Neuronal stem cell (in vitro differentiated cells): ENCODE results near the gene ASXL3.

Experiments
- DNase-seq: peaks from one replicate; pipeline ENCODE4 v3.0.0-alpha.2; 2013; ENCODE audit warnings: low spot score
- H2AFZ ChIP-seq: one replicate; pipeline ENCODE4 v1.6.1; 2013; ENCODE audit warnings: mild to moderate bottlenecking, low read length, inconsistent platforms
- H2AK5ac ChIP-seq: 2 replicates; pipeline ENCODE4 v1.6.1; 2013; ENCODE audit warnings: low read depth, mild to moderate bottlenecking, inconsistent platforms, low read length, moderate library complexity, mixed read lengths
- H2BK120ac ChIP-seq: 2 replicates; pipeline ENCODE4 v1.6.1; 2013; ENCODE audit warnings: low read depth, mild to moderate bottlenecking, inconsistent platforms, low read length, moderate library complexity, mixed read lengths
- H2BK12ac ChIP-seq: one replicate; pipeline ENCODE4 v1.6.1; 2013; ENCODE audit warnings: low read length, inconsistent platforms
- H2BK15ac ChIP-seq: 2 replicates; pipeline ENCODE4 v1.6.1; 2013; ENCODE audit warnings: mild to moderate bottlenecking, low read length, inconsistent platforms, mixed read lengths
- H2BK5ac ChIP-seq: one replicate; pipeline ENCODE4 v1.6.1; 2013; ENCODE audit warnings: inconsistent platforms, mild to moderate bottlenecking, low read length, moderate library complexity
- H3K14ac ChIP-seq: one replicate; pipeline ENCODE4 v1.6.1; 2013; ENCODE audit warnings: low read length, inconsistent platforms
- H3K18ac ChIP-seq: 2 replicates; pipeline ENCODE4 v1.6.1; 2013; ENCODE audit warnings: low read length, inconsistent platforms
- H3K23ac ChIP-seq: 2 replicates; pipeline ENCODE4 v1.6.1; 2013; ENCODE audit warnings: low read depth, mild to moderate bottlenecking, mixed read lengths, low read length, inconsistent platforms; ENCODE audit not compliant: poor library complexity
- H3K27ac ChIP-seq: replicated peaks from 3 replicates; pipeline ENCODE4 v1.5.1; 2013; ENCODE audit warnings: low read length, inconsistent platforms
- H3K27me3 ChIP-seq, 3 experiments: 2 replicates each; pipeline ENCODE4 v1.6.1; 2013; ENCODE audit warnings: low read length in 3 of 3, mild to moderate bottlenecking in 2 of 3, inconsistent platforms in 1 of 3, low read depth in 1 of 3, mixed read lengths in 1 of 3, moderate library complexity in 1 of 3; ENCODE audit not compliant: control insufficient read depth in 3 of 3, insufficient read depth in 3 of 3
- H3K36me3 ChIP-seq, 2 donors: replicated peaks in 1 of 2; 2 replicates each; pipeline ENCODE4 v1.6.1; 2013; ENCODE audit warnings: low read length in 2 of 2; ENCODE audit not compliant: control insufficient read depth in 2 of 2, insufficient read depth in 2 of 2
- H3K4ac ChIP-seq: 2 replicates; pipeline ENCODE4 v1.6.1; 2013; ENCODE audit warnings: inconsistent platforms, mild to moderate bottlenecking, low read length, moderate library complexity
- H3K4me1 ChIP-seq, 2 donors: 1 replicate in 1 of 2; 2 replicates in 1 of 2; pipeline ENCODE4 v1.6.1; 2013; ENCODE audit warnings: low read length in 2 of 2, low read depth in 1 of 2; ENCODE audit not compliant: control insufficient read depth in 2 of 2, insufficient read depth in 1 of 2
- H3K4me2 ChIP-seq: one replicate; pipeline ENCODE4 v1.6.1; 2013; ENCODE audit warnings: mild to moderate bottlenecking, low read length, inconsistent platforms; ENCODE audit not compliant: insufficient read depth, poor library complexity, severe bottlenecking
- H3K4me3 ChIP-seq, 2 donors: 2 replicates each; pipeline ENCODE4 v1.5.1; 2013; ENCODE audit warnings: low read length in 2 of 2, mild to moderate bottlenecking in 2 of 2, inconsistent platforms in 1 of 2, moderate library complexity in 1 of 2
- H3K79me1 ChIP-seq: one replicate; pipeline ENCODE4 v1.6.1; 2013; ENCODE audit warnings: low read depth, mild to moderate bottlenecking, inconsistent platforms, low read length, moderate library complexity
- H3K9ac ChIP-seq: one replicate; pipeline ENCODE4 v1.6.1; 2013; ENCODE audit warnings: mild to moderate bottlenecking, low read depth, low read length, inconsistent platforms; ENCODE audit not compliant: poor library complexity
- H3K9me3 ChIP-seq, 2 donors: replicated peaks in 1 of 2; 2 replicates each; pipeline versions ENCODE3 to v1.6.1; 2013; ENCODE audit warnings: low read length in 2 of 2, mild to moderate bottlenecking in 2 of 2, inconsistent platforms in 1 of 2, low read depth in 1 of 2, mixed read lengths in 1 of 2, moderate library complexity in 1 of 2; ENCODE audit not compliant: control insufficient read depth in 2 of 2, insufficient read depth in 1 of 2
- H4K8ac ChIP-seq: one replicate; pipeline ENCODE4 v1.6.1; 2013; ENCODE audit warnings: low read depth, mild to moderate bottlenecking, inconsistent platforms, low read length, moderate library complexity
- H4K91ac ChIP-seq: one replicate; pipeline ENCODE4 v1.6.1; 2013; ENCODE audit warnings: low read length, low read depth, mild to moderate bottlenecking, inconsistent platforms; ENCODE audit not compliant: poor library complexity
- WGBS, 2 donors: extraction: QIAGEN DNeasy Blood & Tissue Kit; methylation state at CpG; one replicate each; pipeline ENCODE4 v1.1.7; 2013; ENCODE audit warnings: missing lambda C conversion rate in 2 of 2, mixed read lengths in 1 of 2; ENCODE audit not compliant: insufficient read length in 2 of 2, insufficient replicate concordance in 1 of 2; ENCODE audit errors: extremely low coverage in 2 of 2; 5-methylcytosine and 5-hydroxymethylcytosine counted together

Gene ASXL3

GRCh38 chr18:33641141-33641540, 63.1 kb downstream of the ASXL3 start:
- no CpG with 5 or more reads among the region's 3 CpGs for WGBS, 2 donors
- no peak overlapping the region for H3K27ac ChIP-seq
- no peak overlapping the region for H3K23ac ChIP-seq
- no peak overlapping the region for H3K4me3 ChIP-seq
- no peaks in the 10 kb centered on the region for H3K79me1 ChIP-seq
- H3K9me3 ChIP-seq = no peaks in the 10 kb centered on the region
- H3K27me3 ChIP-seq = no peaks in the 10 kb centered on the region
- H4K91ac ChIP-seq = no peak overlapping the region
- H2AFZ ChIP-seq = no peak overlapping the region
- H3K36me3 ChIP-seq = peaks cover 0 to 1% of the 10 kb centered on the region in 2 donors
- no peak overlapping the region for H2BK120ac ChIP-seq
- no peak overlapping the region for H4K8ac ChIP-seq
- no peak overlapping the region for H3K4ac ChIP-seq
- DNase-seq = no peak
- H3K14ac ChIP-seq = no peak overlapping the region
- H3K18ac ChIP-seq = no peak overlapping the region
- H2AK5ac ChIP-seq = no peak overlapping the region
- H3K4me2 ChIP-seq = no peak overlapping the region
- H2BK12ac ChIP-seq = no peak overlapping the region
- H3K4me1 ChIP-seq = peaks cover 0 to 9% of the 10 kb centered on the region in 2 donors
- no peak overlapping the region for H2BK15ac ChIP-seq
- no peak overlapping the region for H3K9ac ChIP-seq
- no peak overlapping the region for H2BK5ac ChIP-seq

- Histone ChIP-seq H3K79me1 (no peaks in the 10 kb centered on the region), H3K27me3 (no peaks in the 10 kb centered on the region), H2BK120ac (no peak overlapping the region), H2BK5ac (no peak overlapping the region), H3K9ac (no peak overlapping the region), H3K4ac (no peak overlapping the region), H3K9me3 (no peaks in the 10 kb centered on the region), H2BK15ac (no peak overlapping the region), H2AFZ (no peak overlapping the region), H2AK5ac (no peak overlapping the region), H3K4me3 (no peak overlapping the region), H3K14ac (no peak overlapping the region), H4K8ac (no peak overlapping the region), H3K27ac (no peak overlapping the region), H3K36me3 (peaks cover 0 to 3% of the 10 kb centered on the region in 2 donors), H3K4me1 (peaks cover 0 to 9% of the 10 kb centered on the region in 2 donors), H3K23ac (no peak overlapping the region), H3K18ac (no peak overlapping the region), H4K91ac (no peak overlapping the region), H3K4me2 (no peak overlapping the region), H2BK12ac (no peak overlapping the region)
- no peak for DNase-seq
- no CpG with 5 or more reads among the region's 2 CpGs for WGBS, 2 donors
These were observed 66.5 kb downstream of the ASXL3 start for GRCh38 chr18:33644494-33644893.

GRCh38 chr18:33647365-33647764, 69.3 kb downstream of the ASXL3 start:
- H3K36me3 ChIP-seq = peaks cover 0 to 3% of the 10 kb centered on the region in 2 donors
- H3K4me3 ChIP-seq = no peak overlapping the region
- no peaks in the 10 kb centered on the region for H3K9me3 ChIP-seq
- H3K9ac ChIP-seq = no peak overlapping the region
- H3K79me1 ChIP-seq = no peaks in the 10 kb centered on the region
- H3K4ac ChIP-seq = no peak overlapping the region
- H2BK12ac ChIP-seq = no peak overlapping the region
- H3K27me3 ChIP-seq = no peaks in the 10 kb centered on the region
- no peak overlapping the region for H2AK5ac ChIP-seq
- no peak overlapping the region for H2AFZ ChIP-seq
- no peak overlapping the region for H3K23ac ChIP-seq
- H3K4me2 ChIP-seq = no peak overlapping the region
- no peak overlapping the region for H2BK15ac ChIP-seq
- no peak overlapping the region for H4K8ac ChIP-seq
- no CpG with 5 or more reads among the region's 1 CpG for WGBS, 2 donors
- peaks cover 0 to 9% of the 10 kb centered on the region in 2 donors for H3K4me1 ChIP-seq
- H2BK5ac ChIP-seq = no peak overlapping the region
- H4K91ac ChIP-seq = no peak overlapping the region
- no peak overlapping the region for H2BK120ac ChIP-seq
- no peak overlapping the region for H3K27ac ChIP-seq
- DNase-seq = no peak
- no peak overlapping the region for H3K14ac ChIP-seq
- no peak overlapping the region for H3K18ac ChIP-seq

- H2AFZ ChIP-seq = no peak overlapping the region
- no peak overlapping the region for H2BK12ac ChIP-seq
- no peaks in the 10 kb centered on the region for H3K79me1 ChIP-seq
- no peak overlapping the region for H3K4me3 ChIP-seq
- no peak overlapping the region for H3K14ac ChIP-seq
- H3K27me3 ChIP-seq = no peaks in the 10 kb centered on the region
- no peaks in the 10 kb centered on the region for H3K36me3 ChIP-seq
- no peak overlapping the region for H2BK120ac ChIP-seq
- H3K9ac ChIP-seq = no peak overlapping the region
- no peak overlapping the region for H4K91ac ChIP-seq
- H3K27ac ChIP-seq = no peak overlapping the region
- H4K8ac ChIP-seq = no peak overlapping the region
- H3K18ac ChIP-seq = no peak overlapping the region
- no peak overlapping the region for H2BK5ac ChIP-seq
- no peak overlapping the region for H2AK5ac ChIP-seq
- WGBS, 2 donors = no CpG with 5 or more reads among the region's 1 CpG
- H3K9me3 ChIP-seq = no peaks in the 10 kb centered on the region
- H3K4ac ChIP-seq = no peak overlapping the region
- no peak overlapping the region for H3K4me2 ChIP-seq
- DNase-seq = no peak
- H3K4me1 ChIP-seq = no peaks in the 10 kb centered on the region
- no peak overlapping the region for H3K23ac ChIP-seq
- H2BK15ac ChIP-seq = no peak overlapping the region
These were observed 74.6 kb downstream of the ASXL3 start for GRCh38 chr18:33652635-33653034.
